HG03103 (cell line): Measurements from ENCODE around the gene KASH5.

Source experiments
- ATAC-seq: cut with Tn5 transposase; IDR thresholded peaks from one replicate; pipeline ENCODE4 v1.9.1; 2021; ENCODE audit warnings: low read depth; ENCODE audit not compliant: unreplicated experiment

KASH5 gene

DNA sequence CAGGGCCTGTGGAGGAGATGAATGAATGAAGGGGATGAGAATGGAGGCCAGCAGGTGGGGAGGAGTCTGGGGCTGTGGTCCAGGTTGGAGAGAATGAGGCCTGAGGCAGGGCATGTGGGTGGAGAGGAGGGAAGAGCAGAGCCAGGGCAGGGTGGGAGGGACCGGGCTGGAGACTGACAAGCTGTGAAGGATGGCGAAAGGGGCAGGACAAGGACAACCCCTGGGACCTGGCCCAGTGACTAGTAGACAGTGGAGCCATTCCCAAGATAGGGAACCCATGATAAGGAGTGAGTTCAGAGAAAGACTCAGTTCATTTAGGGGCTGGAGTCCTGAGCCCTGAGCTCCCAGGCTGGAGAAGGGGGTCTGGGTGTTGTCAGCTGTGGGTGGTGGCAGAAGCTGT lies 32.2 kb downstream of the KASH5 start:
- ATAC-seq, result no peak

DNA sequence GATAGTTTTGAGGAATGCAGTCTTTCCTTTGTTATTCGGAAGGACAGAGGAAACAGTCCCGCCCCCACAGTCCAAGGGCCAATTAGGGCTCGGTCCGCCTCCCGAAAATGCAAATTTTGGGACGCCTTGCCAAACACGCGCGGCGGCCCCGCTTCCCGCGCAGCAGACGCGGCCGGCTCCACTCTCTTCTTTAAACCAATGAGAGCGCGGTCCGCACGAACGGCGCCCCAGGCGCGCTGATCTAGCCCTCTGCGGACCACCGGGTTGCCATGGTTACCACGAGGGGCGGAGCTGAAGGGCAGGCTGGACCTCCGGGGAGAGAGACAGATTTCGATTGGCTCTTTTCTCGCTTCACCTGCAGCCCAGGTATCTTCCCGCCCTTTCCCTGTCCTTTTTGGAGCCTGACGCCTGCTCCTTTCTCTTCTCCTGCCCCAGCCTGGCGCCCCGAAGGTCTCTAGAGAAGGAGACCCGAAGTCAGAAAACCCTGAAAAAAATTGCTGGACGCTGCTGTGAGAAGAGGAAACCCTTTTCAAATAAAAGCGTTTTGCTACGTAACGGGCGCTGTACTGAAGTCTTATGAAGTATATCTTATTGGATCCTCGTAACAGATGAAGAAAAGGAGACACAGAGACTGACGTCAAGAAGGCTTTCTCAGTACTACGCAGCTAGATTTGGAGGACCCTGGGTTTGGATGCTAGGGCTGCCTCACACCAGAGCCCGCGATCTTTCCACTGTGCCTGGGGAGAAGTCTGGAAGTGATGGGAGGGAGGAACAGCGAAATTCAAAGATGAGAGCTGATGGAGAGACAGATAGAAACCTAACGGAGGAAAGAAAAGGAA lies 33.2 kb downstream of the KASH5 start:
- ATAC-seq, result no peak

DNA sequence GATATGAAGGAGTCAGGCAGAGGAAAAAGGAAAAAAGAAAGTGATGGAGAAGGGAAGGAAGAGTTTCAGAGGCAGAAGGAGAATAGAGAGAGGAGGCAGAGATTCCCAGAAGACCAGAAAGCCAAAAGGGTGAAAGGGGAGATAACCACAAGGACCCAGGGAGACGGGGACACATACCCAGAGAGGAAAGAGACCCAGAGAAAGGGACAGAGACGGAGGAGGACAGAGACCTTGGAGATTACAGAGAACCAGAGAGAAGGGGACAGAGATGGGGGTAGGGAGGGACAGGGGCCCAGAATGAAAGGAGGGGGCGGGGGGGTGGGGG lies 33.8 kb downstream of the KASH5 start:
- ATAC-seq, result no peak

DNA sequence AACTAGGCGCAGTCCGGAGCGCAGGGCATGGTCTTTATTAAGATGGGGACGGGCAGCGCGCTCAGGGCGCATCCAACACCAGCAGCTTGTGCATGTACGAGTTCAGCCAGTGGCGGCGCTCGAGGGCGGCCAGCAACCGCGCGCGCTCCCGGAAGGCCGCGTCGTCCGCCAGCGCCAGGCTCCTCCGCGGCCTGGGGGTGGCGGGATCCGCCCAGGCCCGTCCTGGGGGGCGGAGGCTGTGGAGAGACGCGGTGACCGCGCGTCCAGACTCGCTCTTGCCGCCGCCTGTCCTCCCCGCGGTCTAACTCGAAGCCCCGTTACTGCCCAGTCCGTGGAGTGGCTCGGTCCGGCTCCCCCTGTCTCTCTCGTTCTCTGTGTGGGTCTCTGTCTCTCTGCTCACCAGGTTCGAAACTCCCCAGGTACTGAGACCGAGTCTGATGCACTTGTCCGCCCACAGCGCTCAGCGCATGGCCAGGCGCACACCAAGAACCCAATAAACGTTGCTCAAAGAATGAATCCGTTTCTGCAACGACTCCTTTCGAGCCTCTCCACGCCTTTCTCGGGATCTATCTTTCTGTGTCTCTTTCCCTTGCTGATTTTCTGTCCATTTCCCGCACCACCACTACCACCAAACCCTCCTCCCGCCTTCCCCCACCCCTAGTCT lies 34.5 kb downstream of the KASH5 start:
- no peak for ATAC-seq

DNA sequence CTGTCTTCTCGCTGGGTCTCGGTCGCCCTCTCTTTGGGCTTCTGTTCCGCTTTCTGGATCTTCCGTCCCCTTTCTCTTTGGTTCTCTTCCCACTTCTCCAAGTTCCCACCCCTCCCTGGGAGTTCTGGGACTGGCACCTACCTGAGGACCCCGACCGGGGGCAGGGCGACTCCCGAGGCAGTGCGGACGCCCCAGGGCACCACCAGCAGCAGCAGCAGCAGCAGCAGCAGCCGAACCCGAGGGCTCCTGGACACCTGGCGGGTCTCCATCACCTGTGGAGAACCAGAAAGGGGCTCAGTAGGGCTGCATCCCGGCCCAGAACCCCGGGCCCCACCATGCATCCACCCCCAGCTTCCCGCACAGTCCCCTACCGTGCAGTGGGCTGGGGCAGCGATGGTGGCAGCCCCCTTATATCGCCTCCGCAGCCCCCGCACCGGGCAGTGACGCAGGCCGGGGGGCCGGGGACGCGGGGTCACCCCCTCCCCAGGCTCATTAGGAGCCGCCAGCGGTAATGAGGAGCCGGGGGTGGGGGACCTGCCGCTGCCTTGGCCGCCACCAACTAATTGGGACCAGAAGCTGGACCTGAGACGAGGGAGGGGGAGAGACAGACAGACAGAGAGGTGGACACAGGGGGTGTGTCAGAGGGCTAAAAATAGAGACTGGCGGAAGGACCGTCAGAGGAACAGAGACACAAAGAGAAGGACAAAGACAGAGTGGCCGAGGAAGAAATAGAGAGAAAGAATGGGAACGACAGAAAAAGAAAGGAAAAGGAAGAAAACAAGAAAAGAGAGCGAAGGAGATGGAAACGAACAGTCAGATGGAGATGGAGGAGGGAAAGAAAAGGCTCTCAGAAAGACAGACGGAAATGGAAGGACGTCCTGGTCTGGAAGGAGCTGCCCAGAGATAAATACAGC lies 35.3 kb downstream of the KASH5 start, which contains the start of gene PTH2:
Gene PTH2, minus strand, starts transcription at position 371 of the 914 bp plus-strand sequence. Its CDS starts 102 bp downstream, at position 269.
- no peak for ATAC-seq

DNA sequence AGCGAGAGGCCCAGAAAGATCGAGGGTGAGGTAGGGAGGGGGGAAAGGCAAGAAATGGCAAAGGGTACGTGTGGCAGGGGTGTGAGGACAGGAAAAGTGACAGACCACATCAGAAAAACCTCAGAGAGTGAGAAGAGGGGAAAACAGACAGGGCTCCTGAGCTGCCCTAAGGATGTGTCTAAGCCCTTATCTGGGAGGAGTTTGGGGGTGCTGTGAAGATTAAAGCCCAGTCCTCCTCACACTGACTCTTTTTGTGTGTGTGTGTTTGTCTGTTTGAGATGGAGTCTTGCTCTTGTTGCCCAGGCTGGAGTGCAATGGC lies 35.9 kb downstream of the KASH5 start:
- no peak for ATAC-seq

DNA sequence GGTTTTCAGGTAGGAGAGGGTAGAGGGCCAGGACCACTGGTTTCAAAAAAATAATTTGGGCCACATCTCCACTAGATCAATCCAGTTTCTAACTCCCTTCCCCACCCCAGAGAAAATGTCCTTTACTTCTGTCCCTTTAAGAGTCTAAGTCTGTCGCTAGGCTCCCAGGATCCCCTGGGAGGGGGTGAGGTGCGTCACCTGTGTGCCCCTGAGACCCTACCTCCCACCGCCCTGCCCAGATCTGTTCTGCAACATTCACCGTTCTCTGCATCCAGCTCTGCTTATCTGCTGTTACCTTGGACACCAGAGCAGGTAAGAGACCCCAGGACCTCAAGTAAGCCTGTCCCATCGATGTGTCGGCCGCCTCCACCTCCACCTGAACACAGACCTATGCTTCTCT lies 37.1 kb downstream of the KASH5 start, which contains the start of gene GFY:
Gene GFY, plus strand, starts transcription at position 211 of the 400 bp plus-strand sequence. CDS start 1,043 bp downstream, outside the sequence.
- no peak for ATAC-seq

DNA sequence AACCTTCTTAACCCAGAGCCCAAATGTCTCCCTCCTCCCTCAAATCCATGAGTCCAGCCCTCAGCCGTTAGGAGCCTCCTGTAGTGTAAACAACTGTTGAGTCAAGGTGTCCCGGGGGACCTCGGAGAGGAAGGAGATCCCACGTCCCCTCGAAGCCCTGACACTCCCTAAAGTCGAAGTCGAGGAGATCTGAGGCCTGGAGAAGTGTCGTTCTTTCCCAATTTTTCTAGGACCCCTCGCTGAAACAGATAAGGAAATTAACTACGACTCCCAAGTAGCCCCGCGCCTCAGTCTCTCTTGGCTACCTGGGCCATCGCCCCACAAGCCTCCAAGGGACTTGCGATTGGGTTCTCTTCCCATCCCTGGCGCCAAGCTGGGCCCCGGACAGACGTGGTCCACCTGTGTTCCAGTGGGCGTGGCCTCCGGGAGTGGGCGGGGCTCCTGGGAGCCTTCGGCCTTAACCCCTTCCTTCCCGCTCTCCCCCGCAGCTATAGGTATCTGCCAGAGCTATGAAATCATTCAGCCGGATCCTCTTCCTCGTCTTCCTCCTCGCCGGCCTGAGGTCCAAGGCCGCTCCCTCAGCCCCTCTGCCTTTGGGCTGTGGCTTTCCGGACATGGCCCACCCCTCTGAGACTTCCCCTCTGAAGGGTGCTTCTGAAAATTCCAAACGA lies 38.0 kb downstream of the KASH5 start:
- no peak for ATAC-seq

DNA sequence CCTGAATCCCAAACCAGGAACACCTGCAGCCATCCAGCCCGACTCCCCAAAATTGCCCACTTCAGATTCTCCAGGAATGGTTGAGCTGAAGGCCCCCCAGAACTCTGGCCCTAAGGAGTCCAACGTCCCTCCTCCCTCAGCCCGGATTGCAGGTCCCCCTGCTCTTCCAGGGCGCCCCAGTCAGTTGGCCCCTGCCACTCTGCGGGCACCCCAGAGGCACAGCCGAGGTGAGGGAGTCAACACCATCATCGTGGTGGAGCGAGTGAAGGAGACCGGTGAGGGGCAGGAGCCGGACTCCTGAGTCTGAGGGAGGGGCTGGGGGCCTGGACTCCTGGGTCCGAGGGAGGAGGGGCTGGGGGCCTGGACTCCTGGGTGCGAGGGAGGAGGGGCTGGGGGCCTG lies 39.3 kb downstream of the KASH5 start:
- ATAC-seq, result no peak

DNA sequence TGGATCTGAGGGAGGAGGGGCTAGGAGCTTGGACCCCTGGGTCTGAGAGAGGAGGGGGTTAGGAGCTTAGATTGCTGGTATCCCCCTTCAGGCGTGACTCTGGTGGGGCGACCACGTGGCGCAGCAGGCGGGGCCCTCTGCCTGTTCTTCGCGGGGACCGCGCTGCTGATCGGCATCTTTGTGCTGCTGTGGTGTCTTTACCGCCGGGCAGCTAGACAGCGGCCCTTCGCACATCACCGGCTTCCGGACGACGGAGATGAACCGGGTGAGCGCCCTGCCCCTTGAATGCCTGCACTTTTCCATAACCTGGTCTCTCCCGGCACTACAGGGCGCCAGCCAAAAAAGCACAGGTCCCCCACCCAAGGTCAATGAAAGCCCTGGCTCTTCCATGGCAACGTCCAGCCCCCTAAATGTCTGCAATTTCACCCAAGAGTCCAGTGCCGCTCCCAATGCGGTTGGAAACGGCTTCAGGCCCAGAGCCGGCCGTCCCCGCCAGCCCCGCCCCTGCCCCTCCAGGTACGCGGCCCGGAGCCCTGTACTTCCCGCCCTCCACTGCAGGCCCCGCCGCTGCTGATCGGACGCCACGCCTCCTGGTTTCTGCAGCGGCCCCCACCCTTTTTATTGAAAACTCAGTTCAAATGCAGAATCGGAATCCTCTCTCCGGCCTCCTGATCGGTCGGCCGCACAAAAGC lies 40.0 kb downstream of the KASH5 start:
- no peak for ATAC-seq

DNA sequence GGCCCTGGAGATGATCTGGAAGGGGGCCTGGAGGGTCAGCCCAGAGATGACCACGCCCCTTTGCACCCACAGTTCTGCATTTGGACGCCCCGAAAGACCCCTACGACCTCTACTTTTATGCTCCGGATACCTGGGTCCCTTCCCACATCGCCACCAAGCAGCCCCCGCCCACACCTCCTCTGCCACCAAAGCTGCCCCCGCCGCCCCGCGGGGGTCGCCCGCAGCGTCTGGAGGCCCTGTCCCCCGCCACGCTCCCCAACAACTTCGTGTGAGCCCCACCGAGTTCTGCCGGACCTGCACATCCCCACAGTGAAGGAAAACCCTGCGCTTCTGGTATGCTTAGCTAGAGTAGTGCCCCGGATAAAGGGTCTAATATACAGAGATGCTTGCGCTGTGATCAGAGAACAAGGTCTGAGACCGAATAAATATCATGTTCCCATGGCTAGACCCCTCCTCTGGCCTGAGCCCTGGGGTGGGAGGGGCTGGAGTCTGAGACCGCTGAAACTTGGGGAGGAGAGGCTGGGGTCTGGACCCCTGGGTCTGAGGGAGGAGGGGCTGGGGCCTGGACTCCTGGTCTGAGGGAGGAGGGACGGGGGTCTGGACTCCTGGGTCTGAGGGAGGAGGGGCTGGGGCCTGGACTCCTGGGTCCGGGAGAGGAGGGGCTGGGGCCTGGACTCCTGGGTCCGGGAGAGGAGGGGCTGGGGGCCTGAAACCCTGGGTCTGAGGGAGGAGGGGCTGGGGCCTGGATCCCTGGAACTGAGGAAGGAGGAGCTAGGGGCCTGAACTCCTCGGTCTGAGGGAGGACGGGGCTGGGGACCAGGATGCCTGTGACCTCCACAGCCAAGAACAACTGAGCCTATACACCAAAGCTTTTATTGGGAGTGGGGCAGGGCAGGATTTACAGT lies 40.8 kb downstream of the KASH5 start:
- no peak for ATAC-seq

DNA sequence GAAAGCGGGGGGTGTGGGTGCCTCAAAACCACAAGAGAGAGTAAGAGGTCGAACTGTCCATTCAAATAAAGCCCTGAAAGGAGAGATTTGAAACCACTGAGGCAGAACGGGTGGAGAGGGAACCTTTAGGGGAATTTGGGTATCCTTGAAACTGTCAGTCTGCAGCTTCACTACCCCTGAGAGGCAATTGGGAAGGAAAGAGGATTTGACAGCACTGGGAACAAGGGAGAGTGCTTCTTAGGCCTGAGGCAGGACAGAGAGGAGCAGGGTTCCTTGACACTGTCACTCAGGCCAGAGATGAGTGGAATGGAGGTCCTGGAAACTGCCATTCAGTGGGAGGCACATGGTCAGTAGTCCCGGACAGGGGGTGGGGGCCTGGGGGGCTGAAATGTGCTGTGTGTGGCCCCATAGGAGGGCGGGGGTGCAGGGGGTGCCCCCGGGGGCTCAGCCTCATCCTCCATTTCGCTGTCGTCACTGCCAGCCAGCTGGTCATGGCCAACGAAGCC lies 42.2 kb downstream of the KASH5 start:
- ATAC-seq, result no peak

DNA sequence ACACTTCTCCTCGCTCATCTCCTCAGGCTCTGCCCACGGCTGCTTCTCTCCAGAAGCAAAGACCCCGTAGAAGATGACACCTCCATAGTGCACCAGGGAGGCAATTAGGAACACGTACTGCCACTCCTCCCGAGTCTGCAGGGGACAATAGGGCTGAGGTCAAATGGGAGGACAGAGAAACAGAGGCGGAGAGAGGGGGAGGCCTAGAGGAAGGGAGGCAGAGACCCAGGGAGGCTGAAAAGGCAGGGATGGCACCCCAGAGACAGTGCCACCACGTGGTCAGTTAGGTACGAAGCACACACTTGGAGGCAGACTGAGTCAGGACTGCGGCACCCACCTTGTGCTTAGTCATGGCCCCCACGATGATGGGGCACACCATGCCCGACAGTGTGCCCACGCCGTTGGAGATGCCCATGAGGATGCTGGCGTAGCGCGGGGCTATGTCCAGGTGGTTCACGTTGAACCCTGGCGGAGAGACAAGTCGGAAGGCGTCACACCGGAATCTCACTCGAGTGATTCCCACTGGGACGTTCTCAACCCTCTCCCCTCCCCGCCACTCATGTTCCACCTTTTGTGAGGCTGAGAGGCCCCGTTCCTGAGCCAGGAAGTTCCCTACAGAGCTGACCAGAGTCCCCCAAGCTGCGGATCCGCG lies 42.8 kb downstream of the KASH5 start:
- no peak for ATAC-seq

DNA sequence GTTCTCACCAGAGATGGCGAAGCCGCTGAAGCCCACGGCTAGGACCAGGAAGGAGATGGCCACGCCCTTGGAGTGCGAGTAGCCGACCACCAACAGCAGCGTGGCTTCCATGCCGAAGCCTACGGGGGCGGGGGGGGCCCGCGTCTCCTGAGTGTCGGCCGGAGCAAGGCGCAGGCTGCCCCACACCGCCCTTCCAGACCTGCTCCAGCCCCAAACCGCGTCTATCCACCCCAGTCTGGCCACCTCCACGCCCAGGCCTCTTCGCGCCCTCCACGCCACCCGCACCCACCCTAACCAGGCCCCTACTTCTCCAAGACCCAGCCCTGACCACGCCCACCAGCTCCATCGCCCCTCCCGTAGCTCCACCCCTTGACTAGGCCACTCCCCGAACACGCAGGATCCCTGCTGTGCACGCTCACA lies 43.3 kb downstream of the KASH5 start:
- no peak for ATAC-seq

DNA sequence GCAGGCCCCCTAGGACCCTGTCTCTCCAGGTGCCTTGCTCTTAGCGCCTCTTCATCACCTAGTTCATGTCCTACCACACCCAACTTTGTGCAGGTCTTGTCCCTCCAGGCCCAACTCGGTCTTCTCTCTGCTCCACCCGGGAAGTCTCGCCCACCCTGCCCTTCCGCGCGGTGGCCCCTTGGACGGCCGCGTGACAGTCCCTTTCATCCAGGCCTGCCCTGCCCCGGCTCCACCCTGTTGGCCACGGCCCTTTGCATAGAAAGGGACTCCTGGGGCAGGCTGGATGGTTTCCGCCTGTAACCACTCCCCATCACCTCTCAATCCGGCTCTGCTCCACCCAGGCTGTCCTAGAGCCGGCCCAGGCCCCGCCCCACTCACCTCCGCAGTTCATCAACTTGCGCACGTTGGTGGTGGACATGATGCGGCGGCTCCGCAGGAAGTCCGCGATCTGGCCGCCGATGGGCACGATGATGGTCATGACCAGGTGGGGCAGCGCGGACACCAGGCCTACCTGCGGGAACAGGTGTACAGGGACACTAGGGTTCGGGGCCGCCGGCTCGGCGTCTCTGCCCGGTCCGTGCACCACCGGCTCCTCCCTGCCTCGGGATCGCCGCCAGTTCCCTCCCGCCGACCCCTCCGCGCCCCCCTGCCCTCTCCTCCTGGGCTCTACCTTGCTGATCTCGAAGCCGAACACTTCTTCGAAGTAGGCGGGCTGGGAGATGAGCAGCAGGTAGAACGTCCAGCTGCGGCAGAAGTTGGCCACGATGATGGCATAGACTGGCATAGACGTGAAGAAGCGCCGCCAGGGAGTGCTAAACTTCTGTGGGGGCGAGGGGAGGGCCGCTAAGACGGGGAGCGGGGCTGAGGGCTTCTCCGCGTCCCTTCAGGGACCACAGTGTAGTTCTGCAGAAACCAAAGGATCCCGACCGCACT lies 44.4 kb downstream of the KASH5 start:
- ATAC-seq, result no peak

DNA sequence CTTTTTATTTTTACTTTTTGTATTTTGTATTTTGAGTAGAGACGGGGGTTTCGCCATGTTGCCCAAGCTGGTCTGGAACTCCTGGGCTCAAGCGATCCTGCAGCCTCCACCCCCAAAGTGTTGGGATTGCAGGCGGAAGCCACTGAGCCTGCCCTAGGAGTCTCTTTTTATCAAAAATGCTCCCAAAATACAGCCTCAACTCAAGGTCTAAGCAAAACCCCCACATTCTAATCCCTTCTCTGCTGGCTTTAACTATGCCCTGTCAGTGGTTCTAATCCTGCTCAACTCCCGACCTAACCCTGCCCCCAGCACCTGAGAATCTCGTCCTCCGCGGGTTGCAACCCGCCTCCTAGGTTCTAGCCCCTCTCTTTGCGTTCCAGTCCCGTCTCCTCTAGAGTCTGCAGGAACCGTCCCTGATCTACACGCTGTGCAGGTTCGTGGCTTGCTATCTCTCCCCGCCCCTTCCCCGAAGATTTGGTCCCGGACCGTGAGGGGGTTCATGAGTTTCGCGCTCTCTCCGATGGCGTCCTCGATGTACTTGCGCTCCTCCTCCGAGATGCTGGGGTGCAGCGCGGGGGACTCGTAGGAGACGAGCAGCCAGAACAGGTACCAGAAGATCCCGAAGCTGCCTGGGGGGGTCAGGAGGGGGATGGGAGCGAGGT lies 45.3 kb downstream of the KASH5 start:
- no peak for ATAC-seq
